A673 (cell line): ENCODE measurements around the gene GK2.

ENCODE experiments used
- CTCF ChIP-seq: fragments of 300-800, 200-600 bp; sonication (generic); conservative IDR thresholded peaks from 2 replicates; pipeline ENCODE4 v1.5.1; 2017; ENCODE audit warnings: low read depth, mild to moderate bottlenecking, antibody characterized with exemption, low read length, moderate library complexity, mixed read lengths
- EZH2 ChIP-seq: fragments of 200-600 bp; sonication (generic); IDR thresholded peaks from 2 replicates; pipeline ENCODE4 v1.6.1; 2017; ENCODE audit warnings: borderline replicate concordance, low read depth, mild to moderate bottlenecking, mixed read lengths, antibody characterized with exemption, low read length; ENCODE audit not compliant: poor library complexity, severe bottlenecking

GRCh38 chr4:79413032-79413885 is 5.2 kb upstream of the GK2 start:
- TF ChIP-seq CTCF = no peak
- no peak for TF ChIP-seq EZH2
